ENCODE measurements around the gene FOSB. TPM values are rescaled to one million over a fixed set of nuclear protein-coding genes. Genes with fewer than 3 reads are reported as not detected.

The FOSB gene
- total RNA-seq, 1 experiment from 2014 or later = 4.0 TPM

GRCh38 chr19:45517641-45518468 is 50.1 kb downstream of the FOSB start:
- Histone ChIP-seq H3K4me2 (ENCODE audit: low read depth, low read length, poor library complexity, severe bottlenecking) (no peak overlapping the region), H4K20me1 (ENCODE audit: insufficient read depth, low read depth, low read length) (0 out of 2 replicates have a peak, but pooled peaks cover 2% of the 10 kb centered on the region), H3K4me1 (ENCODE audit: low read length) (peaks cover 29% of the 10 kb centered on the region), H3K9ac (ENCODE audit: low read length) (no peak overlapping the region), H3K4me3 (ENCODE audit: low read length) (no peak overlapping the region), H3K9me2 (replicated peaks; ENCODE audit: insufficient read depth, low read length) (no peaks in the 10 kb centered on the region), H3K36me3 (ENCODE audit: insufficient read depth, low read length) (peaks cover 8% of the 10 kb centered on the region; the same call in 1 of the 2 replicates), H3K27me3 (ENCODE audit: low read length) (no peaks in the 10 kb centered on the region), H2AFZ (ENCODE audit: low read length) (no peak overlapping the region), H3K9me3 (ENCODE audit: low read length) (no peaks in the 10 kb centered on the region), H3K79me2 (ENCODE audit: low read length) (peaks cover 32% of the 10 kb centered on the region), H3K27ac (ENCODE audit: low read length) (no peak overlapping the region)
- no peak for DNase-seq

- H3K9me2 ChIP-seq (replicated peaks; ENCODE audit: insufficient read depth, low read length) = no peaks in the 10 kb centered on the region
- peaks cover 23% of the 10 kb centered on the region for H3K4me1 ChIP-seq (ENCODE audit: low read length)
- H3K27ac ChIP-seq (ENCODE audit: low read length) = no peak overlapping the region
- H3K4me3 ChIP-seq (ENCODE audit: low read length) = no peak overlapping the region
- no peak overlapping the region for H2AFZ ChIP-seq (ENCODE audit: low read length)
- H3K4me2 ChIP-seq (ENCODE audit: low read depth, low read length, poor library complexity, severe bottlenecking) = no peak overlapping the region
- H3K27me3 ChIP-seq (ENCODE audit: low read length) = no peaks in the 10 kb centered on the region
- no peaks in the 10 kb centered on the region for H3K9me3 ChIP-seq (ENCODE audit: low read length)
- peaks cover 27% of the 10 kb centered on the region for H3K79me2 ChIP-seq (ENCODE audit: low read length)
- H3K9ac ChIP-seq (ENCODE audit: low read length) = no peak overlapping the region
- H4K20me1 ChIP-seq (ENCODE audit: insufficient read depth, low read depth, low read length) = 0 out of 2 replicates have a peak, but pooled peaks cover 2% of the 10 kb centered on the region
- DNase-seq = no peak
- H3K36me3 ChIP-seq (ENCODE audit: insufficient read depth, low read length) = peaks cover 8% of the 10 kb centered on the region; the same call in 1 of the 2 replicates
Measured at GRCh38 chr19:45518469-45518826, 50.7 kb downstream of the FOSB start.

- H3K4me1 ChIP-seq (ENCODE audit: low read length) = no peaks in the 10 kb centered on the region
- H4K20me1 ChIP-seq (ENCODE audit: insufficient read depth, low read depth, low read length) = no peaks in the 10 kb centered on the region
- no peaks in the 10 kb centered on the region for H3K9me2 ChIP-seq (replicated peaks; ENCODE audit: insufficient read depth, low read length)
- no peak overlapping the region for H3K4me3 ChIP-seq (ENCODE audit: low read length)
- H2AFZ ChIP-seq (ENCODE audit: low read length) = no peak overlapping the region
- no peaks in the 10 kb centered on the region for H3K27me3 ChIP-seq (ENCODE audit: low read length)
- DNase-seq = no peak
- no peaks in the 10 kb centered on the region for H3K79me2 ChIP-seq (ENCODE audit: low read length)
- H3K4me2 ChIP-seq (ENCODE audit: low read depth, low read length, poor library complexity, severe bottlenecking) = no peak overlapping the region
- H3K27ac ChIP-seq (ENCODE audit: low read length) = no peak overlapping the region
- H3K9ac ChIP-seq (ENCODE audit: low read length) = no peak overlapping the region
- H3K9me3 ChIP-seq (ENCODE audit: low read length) = no peaks in the 10 kb centered on the region
- H3K36me3 ChIP-seq (ENCODE audit: insufficient read depth, low read length) = peaks cover 34% of the 10 kb centered on the region
Measured at GRCh38 chr19:45522010-45522941, 54.5 kb downstream of the FOSB start.

- Histone ChIP-seq H3K4me1 (ENCODE audit: low read length) (no peaks in the 10 kb centered on the region), H3K4me3 (ENCODE audit: low read length) (no peak overlapping the region), H3K79me2 (ENCODE audit: low read length) (no peaks in the 10 kb centered on the region), H4K20me1 (ENCODE audit: insufficient read depth, low read depth, low read length) (no peaks in the 10 kb centered on the region), H3K4me2 (ENCODE audit: low read depth, low read length, poor library complexity, severe bottlenecking) (no peak overlapping the region), H3K9me2 (replicated peaks; ENCODE audit: insufficient read depth, low read length) (no peaks in the 10 kb centered on the region), H3K27ac (ENCODE audit: low read length) (no peak overlapping the region), H3K36me3 (ENCODE audit: insufficient read depth, low read length) (peaks cover 35% of the 10 kb centered on the region), H3K9ac (ENCODE audit: low read length) (no peak overlapping the region), H3K27me3 (ENCODE audit: low read length) (no peaks in the 10 kb centered on the region), H3K9me3 (ENCODE audit: low read length) (no peaks in the 10 kb centered on the region), H2AFZ (ENCODE audit: low read length) (no peak overlapping the region)
- DNase-seq = peak; percentile 94
Measured at GRCh38 chr19:45523642-45524256, 56.0 kb downstream of the FOSB start.

- Histone ChIP-seq H2AFZ (ENCODE audit: low read length) (no peak overlapping the region), H3K27ac (ENCODE audit: low read length) (no peak overlapping the region), H4K20me1 (ENCODE audit: insufficient read depth, low read depth, low read length) (no peaks in the 10 kb centered on the region), H3K9me2 (replicated peaks; ENCODE audit: insufficient read depth, low read length) (no peaks in the 10 kb centered on the region), H3K36me3 (ENCODE audit: insufficient read depth, low read length) (peaks cover 35% of the 10 kb centered on the region), H3K4me1 (ENCODE audit: low read length) (no peaks in the 10 kb centered on the region), H3K27me3 (ENCODE audit: low read length) (no peaks in the 10 kb centered on the region), H3K4me3 (ENCODE audit: low read length) (no peak overlapping the region), H3K9me3 (ENCODE audit: low read length) (no peaks in the 10 kb centered on the region), H3K79me2 (ENCODE audit: low read length) (no peaks in the 10 kb centered on the region), H3K9ac (ENCODE audit: low read length) (no peak overlapping the region), H3K4me2 (ENCODE audit: low read depth, low read length, poor library complexity, severe bottlenecking) (no peak overlapping the region)
- no peak for DNase-seq
Measured at GRCh38 chr19:45524575-45525129, 56.9 kb downstream of the FOSB start.

Small RNAs within 50 kb of the gene (small RNA-seq; reads per million reads assigned to genes)
- not detected for gene MIR6088

Other genes starting within 250 kb of the FOSB start
- gene EXOC3L2, start 222.6 kb upstream of the FOSB start, total RNA-seq (2014; rRNA removed; shearing (Covaris generic); ENCODE audit: low replicate concordance) = not detected in 2 replicates
- gene MARK4, start 216.7 kb upstream of the FOSB start, total RNA-seq (2014; rRNA removed; shearing (Covaris generic); ENCODE audit: low replicate concordance) = 17.9 and 20.2 TPM in 2 replicates
- gene CKM, start 145.1 kb upstream of the FOSB start, total RNA-seq (2014; rRNA removed; shearing (Covaris generic); ENCODE audit: low replicate concordance) = not detected in 2 replicates
- gene KLC3, start 127.2 kb upstream of the FOSB start, total RNA-seq (2014; rRNA removed; shearing (Covaris generic); ENCODE audit: low replicate concordance) = not detected in 2 replicates
- 15.4 and 23.4 TPM in 2 replicates for gene ERCC2, start 97.4 kb upstream of the FOSB start, total RNA-seq (2014; rRNA removed; shearing (Covaris generic); ENCODE audit: low replicate concordance)
- 1.0 and 1.1 TPM in 2 replicates for gene PPP1R13L, start 62.9 kb upstream of the FOSB start, total RNA-seq (2014; rRNA removed; shearing (Covaris generic); ENCODE audit: low replicate concordance)
- gene POLR1G, start 61.4 kb upstream of the FOSB start, total RNA-seq (2014; rRNA removed; shearing (Covaris generic); ENCODE audit: low replicate concordance) = 6.6 and 10.5 TPM in 2 replicates
- 121 and 175 TPM in 2 replicates for gene ERCC1, start 44.1 kb upstream of the FOSB start, total RNA-seq (2014; rRNA removed; shearing (Covaris generic); ENCODE audit: low replicate concordance)
- 3.1 and 4.6 TPM in 2 replicates for gene RTN2, start 29.1 kb downstream of the FOSB start, total RNA-seq (2014; rRNA removed; shearing (Covaris generic); ENCODE audit: low replicate concordance)
- 0.71 and 8.0 TPM in 2 replicates for gene PPM1N, start 30.4 kb downstream of the FOSB start, total RNA-seq (2014; rRNA removed; shearing (Covaris generic); ENCODE audit: low replicate concordance)
- gene VASP, start 39.5 kb downstream of the FOSB start, total RNA-seq (2014; rRNA removed; shearing (Covaris generic); ENCODE audit: low replicate concordance) = 77.9 and 97.9 TPM in 2 replicates
- 4.7 and 4.8 TPM in 2 replicates for gene OPA3, start 116.8 kb downstream of the FOSB start, total RNA-seq (2014; rRNA removed; shearing (Covaris generic); ENCODE audit: low replicate concordance)
- gene GPR4, start 134.2 kb downstream of the FOSB start, total RNA-seq (2014; rRNA removed; shearing (Covaris generic); ENCODE audit: low replicate concordance) = 0.26 and 0.83 TPM in 2 replicates
- 40.3 and 86.4 TPM in 2 replicates for gene EML2, start 171.4 kb downstream of the FOSB start, total RNA-seq (2014; rRNA removed; shearing (Covaris generic); ENCODE audit: low replicate concordance)
- gene GIPR, start 200.2 kb downstream of the FOSB start, total RNA-seq (2014; rRNA removed; shearing (Covaris generic); ENCODE audit: low replicate concordance) = 3.9 and 6.1 TPM in 2 replicates
- gene SNRPD2, start 224.0 kb downstream of the FOSB start, total RNA-seq (2014; rRNA removed; shearing (Covaris generic); ENCODE audit: low replicate concordance) = 540 and 645 TPM in 2 replicates
- gene QPCTL, start 224.7 kb downstream of the FOSB start, total RNA-seq (2014; rRNA removed; shearing (Covaris generic); ENCODE audit: low replicate concordance) = 21.4 and 30.3 TPM in 2 replicates